ENCODE results near the gene DGKE.
A peak's percentile ranks its signal among the peaks of the same experiment; 100 is the strongest.

The DGKE gene

DNA sequence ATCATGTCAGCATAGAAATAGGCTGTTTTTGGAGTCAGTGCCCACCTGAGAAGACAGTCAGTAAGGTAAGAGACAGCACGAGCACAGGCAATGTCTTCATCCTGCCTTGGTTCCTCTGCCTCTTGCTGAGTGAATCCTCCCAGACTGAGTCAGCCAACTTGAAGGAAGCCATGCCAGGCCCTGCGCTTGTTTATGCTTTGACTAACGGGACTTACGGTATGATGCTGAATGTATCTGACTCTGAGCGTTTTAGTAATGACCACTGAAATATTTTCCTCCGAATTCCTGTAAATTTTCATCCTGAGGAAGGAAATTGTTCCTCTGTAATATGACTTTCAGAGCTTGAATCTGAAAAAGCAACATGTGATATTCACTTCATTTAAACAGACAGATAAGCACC is 18.2 kb upstream of the DGKE start:
- DNase-seq (ENCODE audit: low spot score), result no peak

GRCh38 chr17:56817066-56817465 is 16.9 kb upstream of the DGKE start:
- no peak for DNase-seq (ENCODE audit: low spot score)

- DNase-seq (ENCODE audit: low spot score), result no peak
Measured at GRCh38 chr17:56819030-56819429, 14.9 kb upstream of the DGKE start.

DNA sequence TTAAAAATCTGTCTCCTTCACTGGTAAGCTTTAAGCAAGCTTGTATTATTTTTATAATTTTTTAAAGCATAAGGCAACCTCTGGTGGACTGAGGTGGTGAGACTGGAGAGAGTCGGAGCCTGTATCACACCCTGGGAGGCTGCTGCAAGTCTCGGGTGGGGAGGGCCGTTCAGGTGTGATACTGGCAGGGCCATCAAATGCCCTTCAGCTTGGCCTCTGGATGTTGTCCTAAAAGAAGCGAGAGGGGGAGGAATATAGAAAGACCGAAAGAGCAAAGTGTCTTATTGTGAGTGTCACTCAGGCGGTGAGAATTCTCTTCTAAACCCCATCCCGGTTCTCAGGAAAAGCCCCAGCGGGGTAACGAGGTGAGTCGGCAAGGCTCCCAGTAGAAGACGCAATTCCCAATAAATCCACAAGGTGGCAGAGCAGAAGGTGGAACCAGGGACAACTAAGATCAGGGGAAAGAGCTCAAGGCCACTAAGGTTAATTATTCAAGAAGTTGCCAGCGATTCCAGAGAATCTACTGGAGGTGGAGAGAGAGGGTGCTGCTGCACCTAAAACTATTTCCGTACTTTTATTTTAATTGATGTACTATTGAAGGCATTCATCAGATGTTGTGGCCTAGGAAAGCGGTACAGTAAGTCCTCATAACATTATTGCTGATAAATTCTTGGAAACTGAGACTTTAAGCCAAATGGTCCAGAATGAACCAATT is 14.4 kb upstream of the DGKE start:
- peak; percentile 81 for DNase-seq (ENCODE audit: low spot score)

- no peak for DNase-seq (ENCODE audit: low spot score)
Measured at GRCh38 chr17:56820207-56820606, 13.7 kb upstream of the DGKE start.

DNA sequence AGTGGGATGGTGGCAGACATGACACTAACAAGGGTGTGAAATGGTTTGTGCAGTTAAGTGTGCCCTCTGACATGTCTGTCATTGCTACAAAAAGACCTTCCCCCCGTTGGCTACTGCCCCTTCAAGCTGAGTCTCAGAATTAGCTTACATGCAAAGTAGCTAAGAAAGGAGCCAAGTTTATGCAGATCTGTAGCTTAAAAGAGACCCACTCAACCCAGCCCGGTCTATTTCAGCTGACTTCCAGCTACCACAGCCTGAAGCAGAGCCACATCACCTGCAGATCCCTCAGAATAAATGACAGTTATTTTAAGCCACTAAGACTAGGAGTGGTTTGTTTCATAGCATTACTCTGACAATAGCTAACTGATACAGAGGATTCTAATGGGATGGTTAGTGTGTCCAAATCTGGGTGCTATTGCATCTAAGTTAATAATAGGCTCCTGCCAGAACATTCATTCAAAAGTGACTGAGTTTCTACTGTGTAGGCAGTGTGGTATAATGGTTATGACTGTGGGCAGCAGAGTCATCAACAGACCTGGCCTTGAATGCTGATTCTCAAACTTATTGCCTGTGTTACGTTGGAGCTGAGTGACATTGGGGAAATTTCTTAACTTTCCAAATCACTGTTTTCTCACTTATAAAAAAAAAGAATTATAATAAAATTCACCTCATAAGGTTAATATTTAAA is 12.0 kb upstream of the DGKE start:
- no peak for DNase-seq (ENCODE audit: low spot score)

DNA sequence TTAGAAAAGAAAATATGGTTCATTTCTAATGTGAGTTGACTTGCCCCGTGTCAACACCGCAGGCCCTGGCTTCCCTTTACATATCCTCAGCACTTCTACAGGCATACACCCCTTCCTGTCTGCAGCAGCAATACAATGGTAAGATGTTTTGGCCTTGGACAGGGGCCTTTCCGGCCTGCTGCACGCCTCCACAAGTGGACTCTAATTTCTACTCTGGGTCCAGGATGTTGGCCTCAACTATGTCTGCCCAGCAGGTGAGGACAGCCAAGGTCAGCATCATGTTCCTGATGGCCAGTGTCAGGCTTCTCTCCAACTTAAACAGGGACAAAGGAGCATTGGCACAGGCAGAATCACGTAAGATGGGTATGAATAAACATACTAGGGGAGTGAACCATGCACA is 11.2 kb upstream of the DGKE start:
- no peak for DNase-seq (ENCODE audit: low spot score)

- no peak for DNase-seq (ENCODE audit: low spot score)
Measured at GRCh38 chr17:56823848-56824247, 10.1 kb upstream of the DGKE start.

- no peak for DNase-seq (ENCODE audit: low spot score)
Measured at GRCh38 chr17:56824503-56824902, 9.4 kb upstream of the DGKE start.

DNA sequence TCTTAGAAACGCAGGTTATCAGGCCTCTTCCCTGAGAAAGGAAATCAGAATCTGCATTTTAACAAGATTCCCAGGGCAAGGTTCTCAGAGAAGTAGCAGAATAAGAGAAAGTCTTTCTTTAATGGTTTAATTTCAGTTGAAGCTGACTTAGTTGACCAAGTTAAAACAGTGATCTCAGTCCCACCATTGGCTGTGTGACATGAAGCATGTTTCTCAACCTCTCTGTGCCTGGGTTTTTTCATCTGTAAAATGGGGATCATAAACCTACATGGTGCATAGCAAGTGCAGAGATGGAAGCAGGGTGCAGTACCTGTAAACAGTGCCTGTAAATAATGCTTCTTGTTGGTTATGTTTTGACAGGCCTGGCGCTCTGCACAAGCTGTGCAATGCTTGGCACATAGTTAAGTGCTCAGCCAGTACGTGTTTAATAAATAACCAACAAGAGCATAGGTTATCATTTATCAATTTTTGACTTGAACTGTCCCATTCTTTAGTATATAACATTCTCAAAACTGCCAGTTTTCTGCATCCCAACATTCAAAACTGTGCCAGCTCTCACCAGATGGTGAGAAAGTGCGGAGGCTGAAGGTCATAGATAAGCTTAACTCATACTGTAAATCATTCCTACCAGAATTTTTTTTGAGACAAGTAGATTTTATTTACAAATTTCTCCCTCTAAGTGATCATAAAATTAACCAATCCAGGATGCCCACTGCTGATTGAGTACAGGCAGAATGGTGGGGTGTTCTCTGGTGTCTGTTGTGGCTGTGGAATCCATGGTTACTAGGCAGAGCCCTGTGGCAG is 7.1 kb upstream of the DGKE start:
- no peak for DNase-seq (ENCODE audit: low spot score)

- DNase-seq (ENCODE audit: low spot score), result no peak
Measured at GRCh38 chr17:56830726-56831368, 3.1 kb upstream of the DGKE start.

DNA sequence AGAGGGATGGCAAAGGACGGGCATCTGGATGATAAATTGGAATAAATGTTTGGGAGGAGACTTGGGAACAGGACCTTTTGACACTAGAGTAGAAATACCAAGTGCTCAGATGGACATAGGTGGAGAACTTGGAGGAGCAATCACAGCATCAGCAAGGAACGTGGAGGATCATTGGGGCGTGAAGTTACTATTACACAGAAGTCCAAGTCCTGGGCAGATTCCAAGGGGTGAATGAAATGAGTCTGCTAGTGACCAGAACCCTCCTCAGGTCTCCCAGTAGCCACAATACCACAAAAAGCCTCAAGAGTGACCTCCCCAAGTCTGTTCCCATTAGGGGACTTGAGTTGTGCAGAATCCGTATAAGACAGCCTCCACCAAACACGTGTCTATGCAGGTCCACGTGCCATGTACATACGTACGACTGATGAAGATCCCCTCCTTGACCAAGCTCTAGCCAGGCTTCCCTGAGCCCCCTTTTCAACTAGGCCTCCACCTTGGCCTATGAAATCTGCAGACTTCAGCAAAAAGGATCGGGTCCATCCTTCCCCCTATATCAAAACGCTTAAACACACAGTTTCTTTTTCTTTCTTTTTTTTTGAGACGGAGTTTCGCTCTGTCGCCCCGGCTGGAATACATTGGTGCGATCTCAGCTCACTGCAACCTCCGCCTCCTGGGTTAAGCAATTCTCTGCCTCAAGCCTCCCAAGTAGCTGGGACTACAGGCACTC is 2.4 kb upstream of the DGKE start:
- DNase-seq (ENCODE audit: low spot score), result no peak

DNA sequence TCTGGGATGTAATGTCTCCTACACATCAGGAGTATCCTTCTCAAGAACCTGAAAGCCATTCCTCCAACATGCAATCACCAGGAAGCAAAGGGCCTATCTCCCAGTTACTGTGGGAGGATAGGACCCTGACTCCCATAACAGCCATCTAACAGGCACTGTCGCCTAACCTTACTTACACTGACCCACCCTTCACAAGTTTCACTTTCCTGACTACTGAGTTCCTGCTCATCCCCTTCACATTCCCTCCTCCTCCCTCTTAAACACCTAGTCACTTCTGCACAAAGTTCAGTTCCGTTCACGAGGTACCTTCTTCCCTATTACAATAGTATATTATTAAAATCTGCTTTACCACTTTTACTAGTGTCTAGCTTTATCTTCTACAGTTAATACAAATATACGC is 1.5 kb upstream of the DGKE start:
- DNase-seq (ENCODE audit: low spot score), result no peak

GRCh38 chr17:56833057-56833808 is 718 bp upstream of the DGKE start:
- peak; percentile 15 for DNase-seq (ENCODE audit: low spot score)

DNA sequence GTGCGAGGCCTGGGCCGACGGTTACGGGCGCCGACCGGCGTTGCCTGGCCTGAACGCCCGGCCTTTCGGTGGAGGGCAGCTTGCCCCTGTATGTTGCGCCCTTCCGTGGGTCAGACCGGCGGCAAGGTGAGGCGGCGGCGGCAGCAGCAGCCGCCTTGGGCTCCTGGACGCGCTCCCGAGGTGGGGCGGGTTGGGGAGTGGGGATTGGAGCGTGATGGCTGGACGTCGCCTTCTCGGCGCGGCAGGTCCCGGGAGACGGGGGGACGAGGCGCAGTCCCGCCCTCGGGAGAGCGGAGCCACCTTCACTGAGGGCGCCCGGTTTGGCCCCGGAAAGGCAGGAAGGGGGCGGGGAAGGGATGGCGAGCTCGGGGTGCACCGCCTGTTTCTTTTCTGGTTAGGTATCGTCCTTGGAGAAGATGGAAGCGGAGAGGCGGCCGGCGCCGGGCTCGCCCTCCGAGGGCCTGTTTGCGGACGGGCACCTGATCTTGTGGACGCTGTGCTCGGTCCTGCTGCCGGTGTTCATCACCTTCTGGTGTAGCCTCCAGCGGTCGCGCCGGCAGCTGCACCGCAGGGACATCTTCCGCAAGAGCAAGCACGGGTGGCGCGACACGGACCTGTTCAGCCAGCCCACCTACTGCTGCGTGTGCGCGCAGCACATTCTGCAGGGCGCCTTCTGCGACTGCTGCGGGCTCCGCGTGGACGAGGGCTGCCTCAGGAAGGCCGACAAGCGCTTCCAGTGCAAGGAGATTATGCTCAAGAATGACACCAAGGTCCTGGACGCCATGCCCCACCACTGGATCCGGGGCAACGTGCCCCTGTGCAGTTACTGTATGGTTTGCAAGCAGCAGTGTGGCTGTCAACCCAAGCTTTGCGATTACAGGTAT is 671 bp downstream of the DGKE start:
- peak; percentile 31 for DNase-seq (ENCODE audit: low spot score)

DNA sequence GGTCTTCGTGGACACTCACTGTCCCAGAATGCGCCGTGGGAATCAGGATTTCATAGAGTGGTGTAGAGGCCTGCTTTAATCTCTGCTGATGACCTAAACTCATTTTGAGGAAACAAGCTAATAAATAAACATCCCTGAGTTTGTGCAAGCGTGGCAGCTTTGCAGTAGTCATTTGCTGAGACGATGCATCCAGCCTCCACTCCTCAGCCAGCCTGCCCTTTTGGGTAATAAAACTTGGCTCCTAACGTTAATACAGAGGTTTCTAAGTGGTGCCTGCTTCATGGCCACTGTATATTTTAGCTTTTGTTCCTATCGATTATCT is 1.3 kb downstream of the DGKE start:
- no peak for DNase-seq (ENCODE audit: low spot score)

DNA sequence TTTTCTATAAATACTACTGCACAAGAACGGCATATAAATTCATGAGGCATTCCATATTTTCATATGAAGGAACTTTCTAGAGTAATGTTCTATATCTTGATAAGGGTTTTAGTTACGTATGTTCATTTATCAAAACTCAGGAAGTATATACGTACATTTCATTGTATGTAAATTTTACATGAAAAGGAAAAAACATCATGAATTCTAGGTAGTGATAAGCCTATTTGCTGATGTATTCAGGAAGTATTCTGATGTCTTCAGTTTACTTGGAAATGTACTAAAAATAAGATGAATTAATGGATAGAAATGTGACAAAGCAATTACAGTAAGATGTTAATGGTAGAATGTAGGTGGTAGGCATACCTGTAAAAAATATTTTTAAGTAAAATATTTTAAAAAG is 4.7 kb downstream of the DGKE start:
- DNase-seq (ENCODE audit: low spot score), result no peak

DNA sequence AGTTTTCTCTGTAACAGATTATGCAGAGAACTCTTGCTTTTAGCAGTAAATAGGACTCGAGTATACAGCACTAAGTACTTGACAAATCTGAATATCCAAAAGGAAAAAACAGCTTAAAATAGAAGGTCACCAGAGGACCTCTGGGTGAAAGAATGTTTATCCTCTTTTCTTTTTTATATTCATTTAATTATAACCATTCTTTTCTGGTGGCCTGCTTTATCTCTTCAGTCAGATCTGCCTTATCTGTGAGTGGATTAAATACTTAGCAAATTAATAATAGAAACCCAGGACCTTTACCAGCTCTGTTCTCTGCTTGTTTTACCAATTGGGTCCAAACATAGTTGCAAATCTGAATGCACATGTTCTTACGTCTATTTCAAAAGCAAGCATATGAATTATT is 8.6 kb downstream of the DGKE start:
- DNase-seq (ENCODE audit: low spot score), result no peak

DNA sequence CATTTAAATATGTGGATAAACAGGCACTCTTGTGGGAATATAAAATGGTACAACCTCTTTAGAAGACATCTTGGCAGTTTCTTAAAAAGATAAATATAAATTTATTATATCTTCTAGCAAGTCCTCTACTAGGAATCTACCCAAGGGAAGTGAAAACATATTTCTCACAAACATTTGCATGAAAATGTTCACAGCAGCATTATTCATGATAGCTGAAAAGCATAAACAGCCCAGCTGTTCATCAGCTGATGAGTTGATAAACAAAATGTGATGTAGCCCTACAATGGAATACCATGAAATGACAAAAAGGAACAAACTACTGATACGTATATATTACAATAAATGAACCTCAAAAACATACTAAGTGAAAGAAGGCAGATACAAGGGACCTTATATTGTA is 12.0 kb downstream of the DGKE start:
- DNase-seq (ENCODE audit: low spot score), result no peak

DNA sequence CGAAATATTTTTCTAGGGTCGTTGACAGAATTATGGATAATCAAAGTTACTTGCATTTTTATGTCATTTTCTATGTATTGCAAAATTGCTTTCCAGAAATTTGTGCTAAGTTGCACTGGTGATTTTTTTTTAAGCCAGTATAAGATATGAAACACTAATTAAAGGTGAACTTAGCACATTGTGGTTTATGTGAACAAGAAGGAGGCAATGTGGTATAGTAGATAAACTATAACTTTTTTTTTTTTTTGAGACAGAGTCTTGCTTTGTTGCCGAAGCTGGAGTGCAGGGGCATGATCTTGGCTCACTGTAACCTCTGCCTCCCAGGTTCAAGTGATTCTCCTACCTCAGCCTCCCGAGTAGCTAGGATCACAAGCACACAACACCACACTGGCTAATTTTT is 13.2 kb downstream of the DGKE start:
- DNase-seq (ENCODE audit: low spot score), result no peak
